ENCODE data around the gene GPSM1.

GPSM1 gene

GRCh38 chr9:136287960-136288753, 39.2 kb upstream of the GPSM1 start:
- DNase-seq (ENCODE audit: low read depth, low spot score), result no peak
- Histone ChIP-seq H3K36me3 (ENCODE audit: insufficient read depth, low read length) (no peaks in the 10 kb centered on the region), H3K9me3 (ENCODE audit: low read depth, low read length) (no peaks in the 10 kb centered on the region), H3K4me3 (no peak overlapping the region), H3K27ac (no peak overlapping the region), H3K9ac (ENCODE audit: insufficient read length) (no peak overlapping the region)
- no peak for TF ChIP-seq EZH2 (IDR thresholded peaks at IDR 0.05)
- no peak for TF ChIP-seq FOXP2 (optimal IDR thresholded peaks at IDR 0.05; ENCODE audit: control extremely low read depth, extremely low read length, insufficient read depth)
- TF ChIP-seq POLR2AphosphoS5 (IDR thresholded peaks at IDR 0.05; ENCODE audit: borderline replicate concordance, low read depth, low read length), result no peak

- Histone ChIP-seq H3K27ac (no peak overlapping the region), H3K9me3 (ENCODE audit: low read depth, low read length) (no peaks in the 10 kb centered on the region), H3K36me3 (ENCODE audit: insufficient read depth, low read length) (no peaks in the 10 kb centered on the region), H3K4me3 (no peak overlapping the region), H3K9ac (ENCODE audit: insufficient read length) (no peak overlapping the region)
- TF ChIP-seq FOXP2 (optimal IDR thresholded peaks at IDR 0.05; ENCODE audit: control extremely low read depth, extremely low read length, insufficient read depth) (no peak), EZH2 (IDR thresholded peaks at IDR 0.05) (no peak), POLR2AphosphoS5 (IDR thresholded peaks at IDR 0.05; ENCODE audit: borderline replicate concordance, low read depth, low read length) (no peak)
- no peak for DNase-seq (ENCODE audit: low read depth, low spot score)
Observed at GRCh38 chr9:136289651-136290507, 37.5 kb upstream of the GPSM1 start.

- Histone ChIP-seq H3K9ac (ENCODE audit: insufficient read length) (no peak overlapping the region), H3K36me3 (ENCODE audit: insufficient read depth, low read length) (no peaks in the 10 kb centered on the region), H3K4me3 (no peak overlapping the region), H3K9me3 (ENCODE audit: low read depth, low read length) (no peaks in the 10 kb centered on the region), H3K27ac (no peak overlapping the region)
- TF ChIP-seq FOXP2 (optimal IDR thresholded peaks at IDR 0.05; ENCODE audit: control extremely low read depth, extremely low read length, insufficient read depth) (no peak), POLR2AphosphoS5 (IDR thresholded peaks at IDR 0.05; ENCODE audit: borderline replicate concordance, low read depth, low read length) (no peak), EZH2 (IDR thresholded peaks at IDR 0.05) (no peak)
- DNase-seq (ENCODE audit: low read depth, low spot score), result no peak
Observed at GRCh38 chr9:136290508-136291000, 36.8 kb upstream of the GPSM1 start.

GRCh38 chr9:136291306-136292025, 35.9 kb upstream of the GPSM1 start:
- Histone ChIP-seq H3K4me3 (no peak overlapping the region), H3K9ac (ENCODE audit: insufficient read length) (no peak overlapping the region), H3K36me3 (ENCODE audit: insufficient read depth, low read length) (no peaks in the 10 kb centered on the region), H3K9me3 (ENCODE audit: low read depth, low read length) (no peaks in the 10 kb centered on the region), H3K27ac (no peak overlapping the region)
- no peak for DNase-seq (ENCODE audit: low read depth, low spot score)
- TF ChIP-seq EZH2 (IDR thresholded peaks at IDR 0.05), result no peak
- TF ChIP-seq POLR2AphosphoS5 (IDR thresholded peaks at IDR 0.05; ENCODE audit: borderline replicate concordance, low read depth, low read length), result no peak
- TF ChIP-seq FOXP2 (optimal IDR thresholded peaks at IDR 0.05; ENCODE audit: control extremely low read depth, extremely low read length, insufficient read depth), result no peak

GRCh38 chr9:136292026-136292538, 35.3 kb upstream of the GPSM1 start:
- Histone ChIP-seq H3K9me3 (ENCODE audit: low read depth, low read length) (no peaks in the 10 kb centered on the region), H3K9ac (ENCODE audit: insufficient read length) (no peak overlapping the region), H3K27ac (no peak overlapping the region), H3K4me3 (no peak overlapping the region), H3K36me3 (ENCODE audit: insufficient read depth, low read length) (no peaks in the 10 kb centered on the region)
- TF ChIP-seq FOXP2 (optimal IDR thresholded peaks at IDR 0.05; ENCODE audit: control extremely low read depth, extremely low read length, insufficient read depth) (no peak), POLR2AphosphoS5 (IDR thresholded peaks at IDR 0.05; ENCODE audit: borderline replicate concordance, low read depth, low read length) (no peak), EZH2 (IDR thresholded peaks at IDR 0.05) (no peak)
- no peak for DNase-seq (ENCODE audit: low read depth, low spot score)

- Histone ChIP-seq H3K4me3 (no peak overlapping the region), H3K9ac (ENCODE audit: insufficient read length) (no peak overlapping the region), H3K27ac (no peak overlapping the region), H3K9me3 (ENCODE audit: low read depth, low read length) (no peaks in the 10 kb centered on the region), H3K36me3 (ENCODE audit: insufficient read depth, low read length) (no peaks in the 10 kb centered on the region)
- TF ChIP-seq FOXP2 (optimal IDR thresholded peaks at IDR 0.05; ENCODE audit: control extremely low read depth, extremely low read length, insufficient read depth) (no peak), EZH2 (IDR thresholded peaks at IDR 0.05) (no peak), POLR2AphosphoS5 (IDR thresholded peaks at IDR 0.05; ENCODE audit: borderline replicate concordance, low read depth, low read length) (no peak)
- no peak for DNase-seq (ENCODE audit: low read depth, low spot score)
Observed at GRCh38 chr9:136292591-136293448, 34.5 kb upstream of the GPSM1 start.

GRCh38 chr9:136293476-136294077, 33.8 kb upstream of the GPSM1 start:
- H3K36me3 ChIP-seq (ENCODE audit: insufficient read depth, low read length), result no peaks in the 10 kb centered on the region
- TF ChIP-seq POLR2AphosphoS5 (IDR thresholded peaks at IDR 0.05; ENCODE audit: borderline replicate concordance, low read depth, low read length) (no peak), FOXP2 (optimal IDR thresholded peaks at IDR 0.05; ENCODE audit: control extremely low read depth, extremely low read length, insufficient read depth) (no peak), EZH2 (IDR thresholded peaks at IDR 0.05) (no peak)
- no peak overlapping the region for H3K27ac ChIP-seq
- H3K9me3 ChIP-seq (ENCODE audit: low read depth, low read length), result no peaks in the 10 kb centered on the region
- no peak overlapping the region for H3K9ac ChIP-seq (ENCODE audit: insufficient read length)
- DNase-seq (ENCODE audit: low read depth, low spot score), result no peak
- H3K4me3 ChIP-seq, result no peak overlapping the region
